HCT116 (cell line): ENCODE measurements around the gene RAET1E. TPM values are rescaled to one million over a fixed set of nuclear protein-coding genes. Genes with fewer than 3 reads are reported as not detected.
"Not testable (repeated sequence)": the region's sequence is repeated elsewhere in the genome, so short reads cannot be mapped to it uniquely, and the experiment has no call there.

Experiments
- ATAC-seq: fragments of 200-7000 bp; cut with Tn5 transposase; 2 replicates; pipeline ENCODE4 v1.9.1; 2020; ENCODE audit warnings: mild to moderate bottlenecking, moderate library complexity
- BruUV-seq: library from RNA; stranded (reverse); fragments of 400-500 nt; replicated peaks from 2 replicates; lab custom pipeline; 2021; lab: Mats Ljungman, UMichigan
- CTCF ChIA-PET: fragments of 300-600 bp; sonication (Branson Sonifier 250); formaldehyde crosslinking; loops from one replicate; lab custom pipeline; 2021; ENCODE audit warnings: antibody characterized with exemption; lab: Charles Lee
- POLR2A ChIA-PET: fragments of 300-600, 350-600 bp; sonication (Branson Sonifier 250); formaldehyde crosslinking; loops from one replicate; lab custom pipeline; 2021; ENCODE audit warnings: antibody characterized with exemption; lab: Charles Lee
- RAD21 ChIA-PET, 2 experiments: fragments of 300-600 bp; sonication (Branson Sonifier 250); formaldehyde crosslinking; loops; one replicate each; lab custom pipeline; 2023; ENCODE audit warnings: low total read pairs in 2 of 2; ENCODE audit not compliant: uncharacterized antibody in 2 of 2, unreplicated experiment in 2 of 2, low non-redundant PET in 1 of 2; lab: Charles Lee
- DNase-seq: peaks from one replicate; pipeline ENCODE4 v3.0.0-alpha.2; 2010; ENCODE audit warnings: low read depth, low spot score
- H2AFZ ChIP-seq: fragments of 200-600 bp; shearing (Covaris generic), sonication (generic); 2 replicates; pipeline ENCODE4 v1.6.1; 2017; ENCODE audit warnings: low read depth, mixed run types, mixed read lengths, antibody characterized with exemption, low read length; ENCODE audit not compliant: poor library complexity, severe bottlenecking
- H3K27ac ChIP-seq: 2 replicates; pipeline ENCODE4 v1.5.1; 2012; ENCODE audit warnings: low read depth, low read length
- H3K27me3 ChIP-seq: fragments of 200-600 bp; sonication (generic); 2 replicates; pipeline ENCODE4 v1.6.1; 2016; ENCODE audit warnings: mixed run types, low read length, mixed read lengths; ENCODE audit not compliant: insufficient read depth
- H3K36me3 ChIP-seq, 2 experiments: fragments of 200-500 bp in 1 of 2; fragments of 200-600 bp in 1 of 2; sonication (Bioruptor generic) in 1 of 2; sonication (generic) in 1 of 2; 2 replicates each; pipeline versions ENCODE4 v1.5.1 to v1.6.1; 2014 to 2016; ENCODE audit warnings: low read length in 2 of 2, inconsistent platforms in 1 of 2, mixed read lengths in 1 of 2, mixed run types in 1 of 2; ENCODE audit not compliant: insufficient read depth in 2 of 2, control insufficient read depth in 1 of 2
- H3K4me1 ChIP-seq, 2 experiments: fragments of 200-600 bp in 1 of 2; sonication (generic) in 1 of 2; 2 replicates each; pipeline versions ENCODE4 v1.5.1 to v1.6.1; 2012 to 2017; ENCODE audit warnings: low read length in 2 of 2, inconsistent platforms in 1 of 2, mild to moderate bottlenecking in 1 of 2, mixed read lengths in 1 of 2, mixed run types in 1 of 2, moderate library complexity in 1 of 2; ENCODE audit not compliant: insufficient read depth in 2 of 2, control insufficient read depth in 1 of 2
- H3K4me2 ChIP-seq: fragments of 200-600 bp; sonication (generic); 2 replicates; pipeline ENCODE4 v1.6.1; 2017; ENCODE audit warnings: mixed run types, low read length, mixed read lengths
- H3K4me3 ChIP-seq, 2 experiments: fragments of 200-600 bp in 1 of 2; sonication (generic) in 1 of 2; replicated peaks in 1 of 2; 2 replicates each; pipeline ENCODE4 v1.5.1; 2011 to 2016; ENCODE audit warnings: low read length in 2 of 2, control low read depth in 1 of 2, low read depth in 1 of 2, mild to moderate bottlenecking in 1 of 2, mixed read lengths in 1 of 2, mixed run types in 1 of 2
- H3K79me2 ChIP-seq: fragments of 200-600 bp; sonication (generic); 2 replicates; pipeline ENCODE4 v1.6.1; 2017; ENCODE audit warnings: mild to moderate bottlenecking, mixed run types, low read length, moderate library complexity, mixed read lengths; ENCODE audit not compliant: insufficient read depth
- H3K9ac ChIP-seq: fragments of 200-600 bp; sonication (generic); 2 replicates; pipeline ENCODE4 v1.6.1; 2016; ENCODE audit warnings: low read length, mixed read lengths
- H3K9me2 ChIP-seq: fragments of 200-600 bp; sonication (generic), shearing (Covaris generic); 2 replicates; pipeline ENCODE4 v1.6.1; 2017; ENCODE audit warnings: mixed run types, mild to moderate bottlenecking, moderate library complexity; ENCODE audit not compliant: insufficient read depth
- H3K9me3 ChIP-seq, 2 experiments: fragments of 200-500 bp in 1 of 2; fragments of 200-600 bp in 1 of 2; sonication (Bioruptor generic) in 1 of 2; sonication (generic) in 1 of 2; 2 replicates each; pipeline ENCODE4 v1.6.1; 2014 to 2017; ENCODE audit warnings: low read length in 2 of 2, mixed read lengths in 2 of 2, inconsistent platforms in 1 of 2, low read depth in 1 of 2, mild to moderate bottlenecking in 1 of 2, mixed run types in 1 of 2, moderate library complexity in 1 of 2; ENCODE audit not compliant: control insufficient read depth in 1 of 2, insufficient read depth in 1 of 2
- H4K20me1 ChIP-seq: fragments of 200-600 bp; sonication (generic), shearing (Covaris generic); 2 replicates; pipeline ENCODE4 v1.6.1; 2017; ENCODE audit warnings: mixed run types, mild to moderate bottlenecking, moderate library complexity; ENCODE audit not compliant: insufficient read depth
- ATF3 ChIP-seq: IDR thresholded peaks from 2 replicates; pipeline ENCODE4 v1.6.1; 2012
- POLR2AphosphoS5 ChIP-seq: IDR thresholded peaks from 2 replicates; pipeline ENCODE4 v1.6.1; 2011; ENCODE audit warnings: mild to moderate bottlenecking, low read depth, low read length, moderate library complexity
- intact Hi-C: fragments of 100-400 bp; cut with micrococcal nuclease; formaldehyde crosslinking; loops from 2 replicates; pipeline ENCODE4 v1.10.0; 2022
- total RNA-seq: library from RNA; stranded (reverse); gene quantifications from one replicate; pipeline ENCODE4 v1.2.1, GENCODE V29; 2021; ENCODE audit not compliant: unreplicated experiment

RAET1E gene
- total RNA-seq, 1 experiment from 2014 or later: 3.9 TPM

DNA sequence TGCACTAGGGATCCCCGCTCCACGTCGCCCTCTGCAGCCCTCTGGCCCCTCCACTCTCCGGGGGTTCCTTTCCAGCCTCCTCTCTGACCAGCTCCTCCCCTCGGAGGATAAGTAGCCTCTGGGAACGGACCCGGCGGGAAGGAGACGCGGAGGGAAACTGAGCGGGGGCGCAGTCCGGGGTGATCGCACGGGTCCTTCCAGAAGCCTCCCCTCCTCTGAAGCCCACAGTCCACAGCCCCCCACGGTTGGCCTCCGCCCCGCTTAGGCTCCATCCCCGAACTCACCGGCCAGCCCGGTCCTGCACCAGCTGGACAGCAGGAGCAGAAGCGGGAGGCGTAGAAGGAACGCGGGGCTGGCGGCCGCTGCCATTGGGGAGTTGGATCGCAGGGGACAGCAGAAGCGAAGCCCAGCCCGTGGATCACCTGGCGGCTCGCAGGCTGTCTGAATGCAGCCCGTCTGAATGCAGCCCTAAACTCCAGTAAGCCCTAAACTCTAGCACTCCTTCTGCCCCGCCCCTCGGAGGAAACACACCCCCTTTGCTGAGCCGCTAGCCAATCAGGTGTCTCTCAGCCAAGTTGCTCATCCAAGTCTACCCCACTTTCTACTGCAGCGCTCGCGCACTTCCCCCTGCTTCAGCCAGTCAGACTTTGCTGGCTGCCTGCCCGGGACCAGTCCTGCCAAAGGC lies 24.9 kb upstream of the RAET1E start, which contains the start of gene RAET1G:
RAET1G (minus strand) TSS at position 480 of the 685 bp plus-strand sequence; CDS start at position 369, 111 bp downstream.
- no peaks in the 10 kb centered on the region for H3K79me2 ChIP-seq
- peaks cover 3 to 22% of the 10 kb centered on the region in 2 experiments; a peak in 3 of 4 replicates for H3K4me1 ChIP-seq
- H3K9me2 ChIP-seq: no peaks in the 10 kb centered on the region
- intact Hi-C loops: no loop called here
- H3K4me2 ChIP-seq: peak within 1 kb of the TSS; percentile 85
- CTCF ChIA-PET: no interaction called here
- RAD21 ChIA-PET: no interaction called here
- ATAC-seq: peak; percentile 74
- H2AFZ ChIP-seq: peak within 1 kb of the TSS; percentile 45
- no TSS peak for BruUV-seq
- peak; percentile 42 for DNase-seq
- peak within 1 kb of the TSS; percentile 46 to 62 for H3K4me3 ChIP-seq
- no peak within 1 kb of the TSS for H3K27ac ChIP-seq
- no peaks in the 10 kb centered on the region for H3K36me3 ChIP-seq
- H3K9ac ChIP-seq: peak within 1 kb of the TSS; percentile 32; the same call in 1 of the 2 replicates
- TF ChIP-seq ATF3 (no peak), POLR2AphosphoS5 (peak; percentile 41; the same call in 1 of the 2 replicates)
- POLR2A ChIA-PET: no interaction called here
- no peaks in the 10 kb centered on the region for H3K9me3 ChIP-seq
- no peaks in the 10 kb centered on the region for H3K27me3 ChIP-seq
- no peaks in the 10 kb centered on the region for H4K20me1 ChIP-seq

GRCh38 chr6:149922091-149922490 lies 24.2 kb upstream of the RAET1E start:
- H4K20me1 ChIP-seq, ATAC-seq, H3K9me3 ChIP-seq, BruUV-seq, POLR2A ChIA-PET, H3K4me3 ChIP-seq, H3K27me3 ChIP-seq, intact Hi-C loops, H3K9ac ChIP-seq, H2AFZ ChIP-seq, H3K36me3 ChIP-seq, RAD21 ChIA-PET, H3K9me2 ChIP-seq, H3K79me2 ChIP-seq, H3K4me2 ChIP-seq, H3K27ac ChIP-seq, DNase-seq, CTCF ChIA-PET: not testable (repeated sequence)
- peaks cover 3 to 22% of the 10 kb centered on the region in 2 experiments; a peak in 3 of 4 replicates for H3K4me1 ChIP-seq
